HEK293 (cell line): ENCODE results near the gene MC5R.

Source experiments
- GLIS2 ChIP-seq: fragments of 450-650 bp; formaldehyde crosslinking; IDR thresholded peaks from 2 replicates; pipeline ENCODE4 v1.5.1; 2016; ENCODE audit warnings: missing biosample characterization, missing genetic modification characterization
- MYNN ChIP-seq: fragments of 450-650 bp; formaldehyde crosslinking; IDR thresholded peaks from 2 replicates; pipeline ENCODE4 v1.5.1; 2016; ENCODE audit warnings: missing biosample characterization, missing genetic modification characterization, borderline replicate concordance
- MZF1 ChIP-seq: fragments of 450-650 bp; formaldehyde crosslinking; IDR thresholded peaks from 2 replicates; pipeline ENCODE4 v1.5.1; 2017; ENCODE audit warnings: missing biosample characterization, missing genetic modification characterization, borderline replicate concordance
- SP3 ChIP-seq: fragments of 450-650 bp; formaldehyde crosslinking; IDR thresholded peaks from 2 replicates; pipeline ENCODE4 v1.5.1; 2016; ENCODE audit warnings: missing biosample characterization, missing genetic modification characterization
- TRIM28 ChIP-seq: IDR thresholded peaks from 2 replicates; pipeline ENCODE4 v1.6.1; 2011; ENCODE audit warnings: low read length, control low read depth, borderline replicate concordance
- YY2 ChIP-seq: fragments of 450-650 bp; formaldehyde crosslinking; IDR thresholded peaks from 2 replicates; pipeline ENCODE4 v1.5.1; 2016; ENCODE audit warnings: missing biosample characterization, missing genetic modification characterization
- ZBTB21 ChIP-seq: fragments of 450-650 bp; formaldehyde crosslinking; IDR thresholded peaks from 2 replicates; pipeline ENCODE4 v1.5.1; 2017; ENCODE audit warnings: missing biosample characterization, missing genetic modification characterization
- ZIC2 ChIP-seq: fragments of 450-650 bp; formaldehyde crosslinking; IDR thresholded peaks from 2 replicates; pipeline ENCODE4 v1.5.1; 2016; ENCODE audit warnings: missing biosample characterization, missing genetic modification characterization
- ZNF138 ChIP-seq: fragments of 450-650 bp; formaldehyde crosslinking; IDR thresholded peaks from 2 replicates; pipeline ENCODE4 v1.5.1; 2016; ENCODE audit warnings: missing biosample characterization, missing genetic modification characterization, borderline replicate concordance
- ZNF248 ChIP-seq: fragments of 450-650 bp; formaldehyde crosslinking; IDR thresholded peaks from 2 replicates; pipeline ENCODE4 v1.5.1; 2017; ENCODE audit warnings: missing biosample characterization, missing genetic modification characterization
- ZNF366 ChIP-seq: fragments of 450-650 bp; formaldehyde crosslinking; conservative IDR thresholded peaks from 2 replicates; pipeline ENCODE4 v1.5.1; 2016; ENCODE audit warnings: missing biosample characterization, missing genetic modification characterization
- ZNF394 ChIP-seq: fragments of 450-650 bp; formaldehyde crosslinking; IDR thresholded peaks from 2 replicates; pipeline ENCODE4 v1.5.1; 2016; ENCODE audit warnings: missing biosample characterization, missing genetic modification characterization, mild to moderate bottlenecking, moderate library complexity, borderline replicate concordance
- ZNF426 ChIP-seq: fragments of 450-650 bp; formaldehyde crosslinking; IDR thresholded peaks from 2 replicates; pipeline ENCODE4 v1.5.1; 2017; ENCODE audit warnings: missing biosample characterization, missing genetic modification characterization, mild to moderate bottlenecking, inconsistent platforms, moderate library complexity
- ZNF521 ChIP-seq: fragments of 450-650 bp; formaldehyde crosslinking; IDR thresholded peaks from 2 replicates; pipeline ENCODE4 v1.5.1; 2017; ENCODE audit warnings: missing biosample characterization, mild to moderate bottlenecking, missing genetic modification characterization
- ZNF621 ChIP-seq: fragments of 450-650 bp; formaldehyde crosslinking; IDR thresholded peaks from 2 replicates; pipeline ENCODE4 v1.5.1; 2017; ENCODE audit warnings: missing biosample characterization, missing genetic modification characterization
- ZNF777 ChIP-seq: fragments of 450-650 bp; formaldehyde crosslinking; IDR thresholded peaks from 2 replicates; pipeline ENCODE4 v1.5.1; 2017; ENCODE audit warnings: missing biosample characterization, missing genetic modification characterization, borderline replicate concordance
- TF ChIP-seq, protein P1 (sequence below): fragments of 450-650 bp; formaldehyde crosslinking; IDR thresholded peaks from 2 replicates; pipeline ENCODE4 v1.5.0; 2017; ENCODE audit warnings: missing biosample characterization, missing genetic modification characterization, borderline replicate concordance
- TF ChIP-seq, protein P2 (sequence below): fragments of 450-650 bp; IDR thresholded peaks from 2 replicates; pipeline ENCODE4 v1.5.1; 2018; ENCODE audit warnings: missing biosample characterization, missing genetic modification characterization
- TF ChIP-seq, protein P3 (sequence below): fragments of 450-650 bp; formaldehyde crosslinking; IDR thresholded peaks from 2 replicates; pipeline ENCODE4 v1.5.1; 2016; ENCODE audit warnings: missing biosample characterization, missing genetic modification characterization
- TF ChIP-seq, protein P4 (sequence below): fragments of 450-650 bp; formaldehyde crosslinking; IDR thresholded peaks from 2 replicates; pipeline ENCODE4 v1.5.1; 2016; ENCODE audit warnings: missing biosample characterization, missing genetic modification characterization
- TF ChIP-seq, protein P5 (sequence below): fragments of 450-650 bp; formaldehyde crosslinking; IDR thresholded peaks from 2 replicates; pipeline ENCODE4 v1.5.1; 2017; ENCODE audit warnings: missing biosample characterization, missing genetic modification characterization
- TF ChIP-seq, protein P6 (sequence below): fragments of 450-650 bp; formaldehyde crosslinking; IDR thresholded peaks from 2 replicates; pipeline ENCODE4 v1.5.1; 2016; ENCODE audit warnings: missing biosample characterization, missing genetic modification characterization, borderline replicate concordance
- TF ChIP-seq, protein P7 (sequence below): fragments of 450-650 bp; formaldehyde crosslinking; IDR thresholded peaks from 2 replicates; pipeline ENCODE4 v1.5.1; 2016; ENCODE audit warnings: missing biosample characterization, missing genetic modification characterization

Gene MC5R

DNA sequence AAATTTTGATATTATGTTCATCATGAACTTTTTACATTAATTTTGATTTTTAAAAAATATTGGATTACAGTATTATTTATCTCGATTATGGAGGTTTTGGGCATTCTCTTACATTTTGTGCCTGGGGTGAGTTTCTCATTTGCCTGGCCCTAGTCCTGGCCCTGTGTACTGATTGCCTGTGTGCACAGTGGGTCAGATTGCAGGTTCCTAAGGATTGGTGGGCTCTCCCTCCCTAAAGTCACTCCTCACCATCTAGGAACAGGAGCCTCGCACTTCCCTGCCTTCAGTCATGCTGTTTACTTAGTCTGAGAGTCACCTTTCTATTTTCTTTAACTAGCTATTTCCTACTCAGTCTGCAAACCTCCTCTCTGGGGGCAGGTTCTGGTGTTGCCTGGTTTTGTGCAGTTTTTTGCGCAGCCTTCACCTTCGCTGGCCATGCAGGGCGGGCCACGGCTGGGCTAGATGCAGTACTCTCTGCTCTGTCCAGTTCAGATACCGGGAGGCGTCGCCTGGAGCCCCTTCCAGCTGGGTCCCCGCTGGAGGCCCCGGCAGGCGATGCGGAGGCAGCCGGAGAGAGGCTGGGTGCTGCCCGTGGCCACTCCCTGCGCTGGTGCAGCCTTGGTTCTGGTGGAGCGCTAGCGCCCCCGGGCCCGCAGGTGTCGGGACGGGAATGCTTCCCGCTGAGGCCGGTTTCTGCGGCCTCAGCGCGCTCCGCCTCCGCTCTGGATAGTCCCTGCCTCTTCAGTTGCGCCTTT, 23.3 kb upstream of the MC5R start (continued):
- TF ChIP-seq, protein P1, sequence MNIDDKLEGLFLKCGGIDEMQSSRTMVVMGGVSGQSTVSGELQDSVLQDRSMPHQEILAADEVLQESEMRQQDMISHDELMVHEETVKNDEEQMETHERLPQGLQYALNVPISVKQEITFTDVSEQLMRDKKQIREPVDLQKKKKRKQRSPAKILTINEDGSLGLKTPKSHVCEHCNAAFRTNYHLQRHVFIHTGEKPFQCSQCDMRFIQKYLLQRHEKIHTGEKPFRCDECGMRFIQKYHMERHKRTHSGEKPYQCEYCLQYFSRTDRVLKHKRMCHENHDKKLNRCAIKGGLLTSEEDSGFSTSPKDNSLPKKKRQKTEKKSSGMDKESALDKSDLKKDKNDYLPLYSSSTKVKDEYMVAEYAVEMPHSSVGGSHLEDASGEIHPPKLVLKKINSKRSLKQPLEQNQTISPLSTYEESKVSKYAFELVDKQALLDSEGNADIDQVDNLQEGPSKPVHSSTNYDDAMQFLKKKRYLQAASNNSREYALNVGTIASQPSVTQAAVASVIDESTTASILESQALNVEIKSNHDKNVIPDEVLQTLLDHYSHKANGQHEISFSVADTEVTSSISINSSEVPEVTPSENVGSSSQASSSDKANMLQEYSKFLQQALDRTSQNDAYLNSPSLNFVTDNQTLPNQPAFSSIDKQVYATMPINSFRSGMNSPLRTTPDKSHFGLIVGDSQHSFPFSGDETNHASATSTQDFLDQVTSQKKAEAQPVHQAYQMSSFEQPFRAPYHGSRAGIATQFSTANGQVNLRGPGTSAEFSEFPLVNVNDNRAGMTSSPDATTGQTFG (tag by site-specific recombination), result no peak
- TF ChIP-seq ZNF248 (tag by site-specific recombination) (no peak), TRIM28 (no peak), ZIC2 (tag by site-specific recombination) (peak; percentile 84), ZNF777 (tag by site-specific recombination) (no peak), ZNF621 (tag by site-specific recombination) (no peak), ZNF366 (tag by site-specific recombination) (no peak), YY2 (tag by site-specific recombination) (no peak), ZNF521 (tag by site-specific recombination) (no peak), ZBTB21 (tag by site-specific recombination) (no peak), ZNF426 (tag by site-specific recombination) (no peak), MZF1 (no peak), GLIS2 (tag by site-specific recombination) (peak; percentile 61; the same call in 1 of the 2 replicates), ZNF138 (tag by site-specific recombination) (no peak), ZNF394 (tag by site-specific recombination) (no peak), MYNN (tag by site-specific recombination) (no peak), SP3 (tag by site-specific recombination) (peak; percentile 24; the same call in 1 of the 2 replicates)
- TF ChIP-seq, protein P2, sequence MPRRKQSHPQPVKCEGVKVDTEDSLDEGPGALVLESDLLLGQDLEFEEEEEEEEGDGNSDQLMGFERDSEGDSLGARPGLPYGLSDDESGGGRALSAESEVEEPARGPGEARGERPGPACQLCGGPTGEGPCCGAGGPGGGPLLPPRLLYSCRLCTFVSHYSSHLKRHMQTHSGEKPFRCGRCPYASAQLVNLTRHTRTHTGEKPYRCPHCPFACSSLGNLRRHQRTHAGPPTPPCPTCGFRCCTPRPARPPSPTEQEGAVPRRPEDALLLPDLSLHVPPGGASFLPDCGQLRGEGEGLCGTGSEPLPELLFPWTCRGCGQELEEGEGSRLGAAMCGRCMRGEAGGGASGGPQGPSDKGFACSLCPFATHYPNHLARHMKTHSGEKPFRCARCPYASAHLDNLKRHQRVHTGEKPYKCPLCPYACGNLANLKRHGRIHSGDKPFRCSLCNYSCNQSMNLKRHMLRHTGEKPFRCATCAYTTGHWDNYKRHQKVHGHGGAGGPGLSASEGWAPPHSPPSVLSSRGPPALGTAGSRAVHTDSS, result no peak
- TF ChIP-seq, protein P3, sequence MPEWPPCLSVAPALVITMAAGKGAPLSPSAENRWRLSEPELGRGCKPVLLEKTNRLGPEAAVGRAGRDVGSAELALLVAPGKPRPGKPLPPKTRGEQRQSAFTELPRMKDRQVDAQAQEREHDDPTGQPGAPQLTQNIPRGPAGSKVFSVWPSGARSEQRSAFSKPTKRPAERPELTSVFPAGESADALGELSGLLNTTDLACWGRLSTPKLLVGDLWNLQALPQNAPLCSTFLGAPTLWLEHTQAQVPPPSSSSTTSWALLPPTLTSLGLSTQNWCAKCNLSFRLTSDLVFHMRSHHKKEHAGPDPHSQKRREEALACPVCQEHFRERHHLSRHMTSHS, result no peak
- TF ChIP-seq, protein P4, sequence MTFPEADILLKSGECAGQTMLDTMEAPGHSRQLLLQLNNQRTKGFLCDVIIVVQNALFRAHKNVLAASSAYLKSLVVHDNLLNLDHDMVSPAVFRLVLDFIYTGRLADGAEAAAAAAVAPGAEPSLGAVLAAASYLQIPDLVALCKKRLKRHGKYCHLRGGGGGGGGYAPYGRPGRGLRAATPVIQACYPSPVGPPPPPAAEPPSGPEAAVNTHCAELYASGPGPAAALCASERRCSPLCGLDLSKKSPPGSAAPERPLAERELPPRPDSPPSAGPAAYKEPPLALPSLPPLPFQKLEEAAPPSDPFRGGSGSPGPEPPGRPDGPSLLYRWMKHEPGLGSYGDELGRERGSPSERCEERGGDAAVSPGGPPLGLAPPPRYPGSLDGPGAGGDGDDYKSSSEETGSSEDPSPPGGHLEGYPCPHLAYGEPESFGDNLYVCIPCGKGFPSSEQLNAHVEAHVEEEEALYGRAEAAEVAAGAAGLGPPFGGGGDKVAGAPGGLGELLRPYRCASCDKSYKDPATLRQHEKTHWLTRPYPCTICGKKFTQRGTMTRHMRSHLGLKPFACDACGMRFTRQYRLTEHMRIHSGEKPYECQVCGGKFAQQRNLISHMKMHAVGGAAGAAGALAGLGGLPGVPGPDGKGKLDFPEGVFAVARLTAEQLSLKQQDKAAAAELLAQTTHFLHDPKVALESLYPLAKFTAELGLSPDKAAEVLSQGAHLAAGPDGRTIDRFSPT (tag by site-specific recombination), result no peak
- TF ChIP-seq, protein P5, sequence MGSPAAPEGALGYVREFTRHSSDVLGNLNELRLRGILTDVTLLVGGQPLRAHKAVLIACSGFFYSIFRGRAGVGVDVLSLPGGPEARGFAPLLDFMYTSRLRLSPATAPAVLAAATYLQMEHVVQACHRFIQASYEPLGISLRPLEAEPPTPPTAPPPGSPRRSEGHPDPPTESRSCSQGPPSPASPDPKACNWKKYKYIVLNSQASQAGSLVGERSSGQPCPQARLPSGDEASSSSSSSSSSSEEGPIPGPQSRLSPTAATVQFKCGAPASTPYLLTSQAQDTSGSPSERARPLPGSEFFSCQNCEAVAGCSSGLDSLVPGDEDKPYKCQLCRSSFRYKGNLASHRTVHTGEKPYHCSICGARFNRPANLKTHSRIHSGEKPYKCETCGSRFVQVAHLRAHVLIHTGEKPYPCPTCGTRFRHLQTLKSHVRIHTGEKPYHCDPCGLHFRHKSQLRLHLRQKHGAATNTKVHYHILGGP (tag by site-specific recombination), result no peak
- TF ChIP-seq, protein P6, sequence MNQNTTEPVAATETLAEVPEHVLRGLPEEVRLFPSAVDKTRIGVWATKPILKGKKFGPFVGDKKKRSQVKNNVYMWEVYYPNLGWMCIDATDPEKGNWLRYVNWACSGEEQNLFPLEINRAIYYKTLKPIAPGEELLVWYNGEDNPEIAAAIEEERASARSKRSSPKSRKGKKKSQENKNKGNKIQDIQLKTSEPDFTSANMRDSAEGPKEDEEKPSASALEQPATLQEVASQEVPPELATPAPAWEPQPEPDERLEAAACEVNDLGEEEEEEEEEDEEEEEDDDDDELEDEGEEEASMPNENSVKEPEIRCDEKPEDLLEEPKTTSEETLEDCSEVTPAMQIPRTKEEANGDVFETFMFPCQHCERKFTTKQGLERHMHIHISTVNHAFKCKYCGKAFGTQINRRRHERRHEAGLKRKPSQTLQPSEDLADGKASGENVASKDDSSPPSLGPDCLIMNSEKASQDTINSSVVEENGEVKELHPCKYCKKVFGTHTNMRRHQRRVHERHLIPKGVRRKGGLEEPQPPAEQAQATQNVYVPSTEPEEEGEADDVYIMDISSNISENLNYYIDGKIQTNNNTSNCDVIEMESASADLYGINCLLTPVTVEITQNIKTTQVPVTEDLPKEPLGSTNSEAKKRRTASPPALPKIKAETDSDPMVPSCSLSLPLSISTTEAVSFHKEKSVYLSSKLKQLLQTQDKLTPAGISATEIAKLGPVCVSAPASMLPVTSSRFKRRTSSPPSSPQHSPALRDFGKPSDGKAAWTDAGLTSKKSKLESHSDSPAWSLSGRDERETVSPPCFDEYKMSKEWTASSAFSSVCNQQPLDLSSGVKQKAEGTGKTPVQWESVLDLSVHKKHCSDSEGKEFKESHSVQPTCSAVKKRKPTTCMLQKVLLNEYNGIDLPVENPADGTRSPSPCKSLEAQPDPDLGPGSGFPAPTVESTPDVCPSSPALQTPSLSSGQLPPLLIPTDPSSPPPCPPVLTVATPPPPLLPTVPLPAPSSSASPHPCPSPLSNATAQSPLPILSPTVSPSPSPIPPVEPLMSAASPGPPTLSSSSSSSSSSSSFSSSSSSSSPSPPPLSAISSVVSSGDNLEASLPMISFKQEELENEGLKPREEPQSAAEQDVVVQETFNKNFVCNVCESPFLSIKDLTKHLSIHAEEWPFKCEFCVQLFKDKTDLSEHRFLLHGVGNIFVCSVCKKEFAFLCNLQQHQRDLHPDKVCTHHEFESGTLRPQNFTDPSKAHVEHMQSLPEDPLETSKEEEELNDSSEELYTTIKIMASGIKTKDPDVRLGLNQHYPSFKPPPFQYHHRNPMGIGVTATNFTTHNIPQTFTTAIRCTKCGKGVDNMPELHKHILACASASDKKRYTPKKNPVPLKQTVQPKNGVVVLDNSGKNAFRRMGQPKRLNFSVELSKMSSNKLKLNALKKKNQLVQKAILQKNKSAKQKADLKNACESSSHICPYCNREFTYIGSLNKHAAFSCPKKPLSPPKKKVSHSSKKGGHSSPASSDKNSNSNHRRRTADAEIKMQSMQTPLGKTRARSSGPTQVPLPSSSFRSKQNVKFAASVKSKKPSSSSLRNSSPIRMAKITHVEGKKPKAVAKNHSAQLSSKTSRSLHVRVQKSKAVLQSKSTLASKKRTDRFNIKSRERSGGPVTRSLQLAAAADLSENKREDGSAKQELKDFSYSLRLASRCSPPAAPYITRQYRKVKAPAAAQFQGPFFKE (tag by site-specific recombination), result no peak
- TF ChIP-seq, protein P7, sequence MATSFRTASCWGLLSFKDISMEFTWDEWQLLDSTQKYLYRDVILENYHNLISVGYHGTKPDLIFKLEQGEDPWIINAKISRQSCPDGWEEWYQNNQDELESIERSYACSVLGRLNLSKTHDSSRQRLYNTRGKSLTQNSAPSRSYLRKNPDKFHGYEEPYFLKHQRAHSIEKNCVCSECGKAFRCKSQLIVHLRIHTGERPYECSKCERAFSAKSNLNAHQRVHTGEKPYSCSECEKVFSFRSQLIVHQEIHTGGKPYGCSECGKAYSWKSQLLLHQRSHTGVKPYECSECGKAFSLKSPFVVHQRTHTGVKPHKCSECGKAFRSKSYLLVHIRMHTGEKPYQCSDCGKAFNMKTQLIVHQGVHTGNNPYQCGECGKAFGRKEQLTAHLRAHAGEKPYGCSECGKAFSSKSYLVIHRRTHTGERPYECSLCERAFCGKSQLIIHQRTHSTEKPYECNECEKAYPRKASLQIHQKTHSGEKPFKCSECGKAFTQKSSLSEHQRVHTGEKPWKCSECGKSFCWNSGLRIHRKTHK (tag by site-specific recombination), result no peak
